ENCODE measurements around the gene KRTAP3-3. TPM values are rescaled to one million over a fixed set of nuclear protein-coding genes. Genes with fewer than 3 reads are reported as not detected.
"Not testable (repeated sequence)": the region's sequence is repeated elsewhere in the genome, so short reads cannot be mapped to it uniquely, and the experiment has no call there.

The KRTAP3-3 gene
- not detected for total RNA-seq

DNA sequence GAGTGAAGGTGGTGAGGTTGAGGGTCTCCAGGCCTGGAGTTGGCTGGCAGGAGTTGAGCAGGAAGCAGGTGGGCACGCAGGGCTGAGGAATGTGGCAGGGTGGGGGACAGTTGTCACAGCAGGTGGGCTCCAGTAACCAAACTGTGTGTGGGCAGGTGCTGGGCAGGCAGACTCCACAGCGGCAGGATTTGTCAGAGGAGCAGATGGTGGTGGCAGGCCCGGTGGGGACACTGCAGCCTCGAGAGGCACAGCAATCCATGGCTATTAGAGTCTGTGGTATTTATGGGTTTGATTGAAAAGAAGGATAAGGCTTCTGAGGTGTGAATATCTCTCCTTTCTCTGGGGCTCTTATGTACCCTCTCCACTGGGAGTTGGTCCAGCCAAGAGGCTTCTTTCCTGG lies at the start of gene KRTAP3-3:
Gene KRTAP3-3, minus strand, starts transcription at position 326 of the 400 bp plus-strand sequence. Its CDS starts 67 bp downstream, at position 259.
- no peaks in the 10 kb centered on the region for H3K36me3 Mint-ChIP-seq (ENCODE audit: insufficient read depth in 2 of 2)
- no peak for DNase-seq
- H3K9me3 Mint-ChIP-seq, result no peaks in the 10 kb centered on the region
- no peak for ATAC-seq (replicated peaks in 1 of 2)
- no peak within 1 kb of the TSS for H3K27ac Mint-ChIP-seq
- peaks cover 53% of the 10 kb centered on the region for H3K27me3 Mint-ChIP-seq (ENCODE audit: low read depth)
- H3K4me1 Mint-ChIP-seq (ENCODE audit: low read depth), result no peaks in the 10 kb centered on the region
- H3K4me3 Mint-ChIP-seq, result no peak within 1 kb of the TSS

GRCh38 chr17:41042953-41043352 lies 49.0 kb upstream of the KRTAP3-3 start:
- Mint-ChIP-seq H3K27ac (no peak overlapping the region), H3K27me3 (ENCODE audit: low read depth) (peaks cover 27% of the 10 kb centered on the region), H3K4me1 (ENCODE audit: low read depth) (no peaks in the 10 kb centered on the region), H3K9me3 (peaks cover 4 to 5% of the 10 kb centered on the region in 2 donors), H3K4me3 (no peak overlapping the region), H3K36me3 (ENCODE audit: insufficient read depth in 2 of 2) (peaks cover 0 to 2% of the 10 kb centered on the region in 2 donors)
- no peak for ATAC-seq (replicated peaks in 1 of 2)
- no peak for DNase-seq

GRCh38 chr17:41040783-41041571 lies 47.0 kb upstream of the KRTAP3-3 start, which contains the start of gene KRTAP1-1:
TSS of gene KRTAP1-1 (minus strand) at chr17:41041450. CDS start at chr17:41041397, 53 bp downstream.
- ATAC-seq (replicated peaks in 1 of 2), result not testable (repeated sequence)

GRCh38 chr17:41037853-41038350 lies 43.9 kb upstream of the KRTAP3-3 start:
- no peak for ATAC-seq (replicated peaks in 1 of 2)

More at GRCh38 chr17:41040783-41041571, 47.0 kb upstream of the KRTAP3-3 start, which contains the start of gene KRTAP1-1:
- H3K4me1 Mint-ChIP-seq (ENCODE audit: low read depth); H3K27ac Mint-ChIP-seq; H3K36me3 Mint-ChIP-seq (ENCODE audit: insufficient read depth in 2 of 2); H3K4me3 Mint-ChIP-seq; H3K9me3 Mint-ChIP-seq; DNase-seq: not testable (repeated sequence)
- peaks cover 13% of the 10 kb centered on the region for H3K27me3 Mint-ChIP-seq (ENCODE audit: low read depth)

DNA sequence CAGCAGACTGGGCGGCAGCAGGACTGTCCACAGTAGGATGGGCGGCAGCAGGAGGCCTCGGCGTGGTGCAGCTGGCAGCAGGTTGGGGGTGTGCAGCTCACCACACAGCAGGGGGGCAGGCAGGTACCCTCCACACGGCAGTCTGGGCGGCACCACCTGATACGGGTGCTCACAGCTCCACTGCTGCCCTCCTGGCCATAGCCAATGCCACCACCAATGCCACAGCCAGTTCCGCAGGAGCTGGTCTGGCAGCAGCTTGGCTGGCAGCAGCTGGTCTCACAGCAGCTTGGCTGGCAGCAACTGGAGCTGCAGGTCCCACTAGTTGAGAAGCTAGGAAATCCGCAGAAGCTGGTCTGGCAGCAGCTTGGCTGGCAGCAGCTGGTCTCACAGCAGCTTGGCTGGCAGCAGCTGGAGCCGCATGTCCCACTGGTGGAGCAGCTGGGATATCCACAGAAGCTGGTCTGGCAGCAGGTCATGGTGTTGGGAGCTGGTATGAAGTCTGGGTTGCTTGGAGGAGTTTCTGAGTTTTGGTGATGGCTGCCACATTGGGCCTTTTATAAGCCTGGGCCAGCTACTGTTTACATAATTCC lies 40.5 kb upstream of the KRTAP3-3 start, which contains the start of gene KRTAP1-3:
Gene KRTAP1-3, minus strand, starts transcription at position 529 of the 590 bp plus-strand sequence. Its CDS starts 53 bp downstream, at position 476.
- not testable (repeated sequence) for H3K4me1 Mint-ChIP-seq (ENCODE audit: low read depth); H3K4me3 Mint-ChIP-seq; ATAC-seq (replicated peaks in 1 of 2); H3K27me3 Mint-ChIP-seq (ENCODE audit: low read depth); H3K9me3 Mint-ChIP-seq; DNase-seq; H3K36me3 Mint-ChIP-seq (ENCODE audit: insufficient read depth in 2 of 2)
- peak within 1 kb of the TSS; percentile 54 for H3K27ac Mint-ChIP-seq

More at GRCh38 chr17:41037853-41038350, 43.9 kb upstream of the KRTAP3-3 start:
- H3K9me3 Mint-ChIP-seq, result no peaks in the 10 kb centered on the region
- H3K4me3 Mint-ChIP-seq, result no peak overlapping the region
- H3K27me3 Mint-ChIP-seq (ENCODE audit: low read depth), result peaks cover 6% of the 10 kb centered on the region
- DNase-seq, result no peak
- no peaks in the 10 kb centered on the region for H3K36me3 Mint-ChIP-seq (ENCODE audit: insufficient read depth in 2 of 2)
- H3K4me1 Mint-ChIP-seq (ENCODE audit: low read depth), result no peaks in the 10 kb centered on the region
- no peak overlapping the region for H3K27ac Mint-ChIP-seq

GRCh38 chr17:41029633-41030245 lies 35.8 kb upstream of the KRTAP3-3 start, which contains the start of gene KRTAP1-4:
TSS of gene KRTAP1-4 (minus strand) at chr17:41030195. CDS start at chr17:41030078, 117 bp downstream.
- no peaks in the 10 kb centered on the region for H3K9me3 Mint-ChIP-seq
- no peak within 1 kb of the TSS for H3K27ac Mint-ChIP-seq
- no peak for DNase-seq
- no peaks in the 10 kb centered on the region for H3K4me1 Mint-ChIP-seq (ENCODE audit: low read depth)
- no peak for ATAC-seq (replicated peaks in 1 of 2)
- no peak within 1 kb of the TSS for H3K4me3 Mint-ChIP-seq
- peaks cover 6% of the 10 kb centered on the region for H3K27me3 Mint-ChIP-seq (ENCODE audit: low read depth)
- no peaks in the 10 kb centered on the region for H3K36me3 Mint-ChIP-seq (ENCODE audit: insufficient read depth in 2 of 2)

GRCh38 chr17:41026715-41027471 lies 32.9 kb upstream of the KRTAP3-3 start, which contains the start of gene KRTAP1-5:
TSS of gene KRTAP1-5 (minus strand) at chr17:41027208. CDS start at chr17:41027155, 53 bp downstream.
- no peak for ATAC-seq (replicated peaks in 1 of 2)
- Mint-ChIP-seq H3K9me3 (no peaks in the 10 kb centered on the region), H3K4me3 (no peak within 1 kb of the TSS), H3K4me1 (ENCODE audit: low read depth) (no peaks in the 10 kb centered on the region), H3K27ac (no peak within 1 kb of the TSS), H3K27me3 (ENCODE audit: low read depth) (peaks cover 13% of the 10 kb centered on the region), H3K36me3 (ENCODE audit: insufficient read depth in 2 of 2) (no peaks in the 10 kb centered on the region)
- DNase-seq, result no peak

DNA sequence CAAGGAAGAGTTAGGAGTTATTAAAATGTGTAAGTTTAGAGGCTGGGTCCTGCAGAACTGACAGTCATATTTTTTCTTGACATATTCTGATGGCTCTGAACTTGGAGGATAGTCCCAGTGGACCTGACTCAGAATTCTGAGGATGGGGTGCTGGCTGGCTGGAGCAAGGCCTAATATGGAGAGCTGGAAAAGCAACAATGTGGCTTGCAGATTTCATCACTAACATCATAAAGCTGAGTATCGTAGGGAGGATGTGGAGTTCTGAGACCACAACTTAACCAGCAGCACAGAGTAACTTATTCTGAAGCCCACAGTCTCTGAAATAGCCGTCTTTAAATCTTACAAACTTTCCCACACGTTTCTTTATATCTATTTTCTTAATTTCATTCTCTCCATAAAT lies 30.7 kb upstream of the KRTAP3-3 start:
- no peak overlapping the region for H3K4me3 Mint-ChIP-seq
- H3K9me3 Mint-ChIP-seq, result no peaks in the 10 kb centered on the region
- H3K27me3 Mint-ChIP-seq (ENCODE audit: low read depth), result peaks cover 13% of the 10 kb centered on the region
- no peaks in the 10 kb centered on the region for H3K4me1 Mint-ChIP-seq (ENCODE audit: low read depth)
- no peak for DNase-seq
- no peak overlapping the region for H3K27ac Mint-ChIP-seq
- no peaks in the 10 kb centered on the region for H3K36me3 Mint-ChIP-seq (ENCODE audit: insufficient read depth in 2 of 2)
- ATAC-seq (replicated peaks in 1 of 2), result no peak

DNA sequence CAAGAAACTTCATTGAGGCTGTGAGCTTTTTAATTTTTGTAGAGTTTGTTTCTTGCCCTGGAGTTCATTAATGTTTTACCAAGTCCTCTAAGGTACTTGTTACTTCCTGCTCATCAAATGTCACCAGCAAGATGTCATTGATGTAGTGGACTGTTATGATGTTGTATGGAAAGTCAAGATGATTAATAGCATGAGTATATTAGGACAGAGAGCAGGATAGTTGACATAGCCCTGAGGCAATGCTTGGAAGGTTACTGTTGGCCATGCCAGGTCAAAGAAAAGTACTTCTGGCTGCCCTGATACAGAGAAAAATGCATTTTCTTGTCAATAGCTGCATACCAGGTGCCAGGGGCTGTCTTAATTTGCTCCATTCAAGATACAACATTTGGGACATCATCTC lies 26.4 kb upstream of the KRTAP3-3 start:
- Mint-ChIP-seq H3K27ac (no peak overlapping the region), H3K4me1 (ENCODE audit: low read depth) (no peaks in the 10 kb centered on the region), H3K36me3 (ENCODE audit: insufficient read depth in 2 of 2) (no peaks in the 10 kb centered on the region), H3K27me3 (ENCODE audit: low read depth) (peaks cover 14% of the 10 kb centered on the region), H3K9me3 (no peaks in the 10 kb centered on the region), H3K4me3 (no peak overlapping the region)
- DNase-seq (no peak), ATAC-seq (replicated peaks in 1 of 2) (no peak)

DNA sequence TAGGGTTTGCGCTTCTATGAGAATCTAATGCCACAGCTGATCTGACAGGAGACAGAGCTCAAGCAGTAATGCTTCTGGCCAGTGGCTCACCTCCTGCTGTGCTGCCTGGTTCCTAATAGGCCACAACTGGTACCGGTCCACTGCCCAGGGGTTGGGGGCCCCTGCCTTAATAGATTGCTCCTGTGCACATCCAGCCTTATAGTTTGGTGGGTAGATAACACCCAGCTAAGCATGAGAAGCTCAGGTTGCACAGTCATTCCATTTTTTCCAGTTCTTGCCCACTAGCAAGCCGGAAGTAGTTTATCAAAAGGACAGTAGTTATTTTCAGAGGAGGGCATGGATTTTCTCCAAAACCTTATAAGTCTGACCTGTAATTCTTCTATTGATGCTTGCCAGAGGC lies 25.5 kb upstream of the KRTAP3-3 start:
- H3K9me3 Mint-ChIP-seq, result no peaks in the 10 kb centered on the region
- DNase-seq, result no peak
- no peak overlapping the region for H3K27ac Mint-ChIP-seq
- no peaks in the 10 kb centered on the region for H3K36me3 Mint-ChIP-seq (ENCODE audit: insufficient read depth in 2 of 2)
- ATAC-seq (replicated peaks in 1 of 2), result no peak
- peaks cover 14% of the 10 kb centered on the region for H3K27me3 Mint-ChIP-seq (ENCODE audit: low read depth)
- no peaks in the 10 kb centered on the region for H3K4me1 Mint-ChIP-seq (ENCODE audit: low read depth)
- H3K4me3 Mint-ChIP-seq, result no peak overlapping the region

DNA sequence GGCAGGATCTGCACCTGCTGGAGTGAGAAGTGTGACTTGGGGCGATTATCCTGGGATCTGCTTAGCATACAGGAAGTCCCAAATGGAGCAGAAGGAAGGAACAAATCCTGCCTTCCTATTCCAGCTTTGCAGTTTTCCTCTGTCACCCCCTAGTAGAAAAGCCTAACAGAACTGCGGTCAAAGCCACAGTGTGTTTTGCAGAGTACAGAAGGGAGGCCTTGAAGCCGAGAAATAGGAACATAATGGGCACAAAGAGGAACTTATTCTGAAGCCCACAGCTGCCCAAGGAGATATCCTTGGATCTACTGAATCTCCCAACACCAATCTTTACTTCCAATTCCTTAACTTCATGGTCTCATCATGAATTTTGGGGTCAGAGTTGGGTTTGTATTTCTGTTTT lies 24.6 kb upstream of the KRTAP3-3 start:
- H3K27ac Mint-ChIP-seq, result no peak overlapping the region
- H3K9me3 Mint-ChIP-seq, result no peaks in the 10 kb centered on the region
- ATAC-seq (replicated peaks in 1 of 2) (no peak), DNase-seq (no peak)
- H3K27me3 Mint-ChIP-seq (ENCODE audit: low read depth), result peaks cover 14% of the 10 kb centered on the region
- no peaks in the 10 kb centered on the region for H3K36me3 Mint-ChIP-seq (ENCODE audit: insufficient read depth in 2 of 2)
- H3K4me1 Mint-ChIP-seq (ENCODE audit: low read depth), result no peaks in the 10 kb centered on the region
- no peak overlapping the region for H3K4me3 Mint-ChIP-seq

GRCh38 chr17:41016578-41017215 lies 22.7 kb upstream of the KRTAP3-3 start:
- no peak for DNase-seq
- no peak for ATAC-seq (replicated peaks in 1 of 2)
- H3K27me3 Mint-ChIP-seq (ENCODE audit: low read depth), result peaks cover 7% of the 10 kb centered on the region
- H3K36me3 Mint-ChIP-seq (ENCODE audit: insufficient read depth in 2 of 2), result no peaks in the 10 kb centered on the region
- no peak overlapping the region for H3K4me3 Mint-ChIP-seq
- H3K4me1 Mint-ChIP-seq (ENCODE audit: low read depth), result no peaks in the 10 kb centered on the region
- H3K27ac Mint-ChIP-seq, result no peak overlapping the region
- H3K9me3 Mint-ChIP-seq, result no peaks in the 10 kb centered on the region
